NB4 (cell line): ENCODE results near the gene NTSR2.

Source experiments
- DNase-seq: peaks from one replicate; pipeline ENCODE4 v3.0.0; 2010; ENCODE audit warnings: low read depth
- H3K4me3 ChIP-seq: one replicate; pipeline ENCODE4 v1.5.1; 2011; ENCODE audit warnings: mild to moderate bottlenecking, low read depth, low read length, moderate library complexity
- CTCF ChIP-seq: IDR thresholded peaks from one replicate; pipeline ENCODE4 v1.5.1; 2012; ENCODE audit warnings: low read depth, low read length
- MAX ChIP-seq: IDR thresholded peaks from 2 replicates; pipeline ENCODE4 v1.6.1; 2011; ENCODE audit warnings: low read depth, low read length
- MYC ChIP-seq: IDR thresholded peaks from 2 replicates; pipeline ENCODE4 v1.6.1; 2011; ENCODE audit warnings: low read depth, low read length
- POLR2A ChIP-seq: IDR thresholded peaks from 2 replicates; pipeline ENCODE4 v1.6.1; 2011; ENCODE audit warnings: mild to moderate bottlenecking; ENCODE audit not compliant: insufficient read length; ENCODE audit errors: extremely low read depth

The NTSR2 gene

GRCh38 chr2:11710210-11710609 lies 40.2 kb upstream of the NTSR2 start:
- DNase-seq: no peak
- TF ChIP-seq MAX: no peak
- TF ChIP-seq POLR2A: no peak
- no peak for TF ChIP-seq CTCF
- TF ChIP-seq MYC: no peak
- no peak overlapping the region for H3K4me3 ChIP-seq

GRCh38 chr2:11709293-11709692 lies 39.3 kb upstream of the NTSR2 start:
- no peak for DNase-seq
- TF ChIP-seq MYC (no peak), POLR2A (no peak), MAX (no peak)
- H3K4me3 ChIP-seq: no peak overlapping the region

GRCh38 chr2:11708106-11708505 lies 38.1 kb upstream of the NTSR2 start:
- TF ChIP-seq POLR2A (no peak), MAX (no peak), MYC (no peak), CTCF (no peak)
- H3K4me3 ChIP-seq: no peak overlapping the region
- DNase-seq: no peak

GRCh38 chr2:11705711-11706110 lies 35.7 kb upstream of the NTSR2 start:
- H3K4me3 ChIP-seq: no peak overlapping the region
- DNase-seq: no peak
- TF ChIP-seq MAX (no peak), MYC (no peak), POLR2A (no peak), CTCF (no peak)

- no peak overlapping the region for H3K4me3 ChIP-seq
- DNase-seq: no peak
- no peak for TF ChIP-seq CTCF
- no peak for TF ChIP-seq MYC
- no peak for TF ChIP-seq MAX
- TF ChIP-seq POLR2A: no peak
These were observed 35.1 kb upstream of the NTSR2 start for GRCh38 chr2:11705063-11705462.

GRCh38 chr2:11703700-11704099 lies 33.7 kb upstream of the NTSR2 start:
- TF ChIP-seq CTCF (no peak), POLR2A (no peak), MYC (no peak), MAX (no peak)
- H3K4me3 ChIP-seq: no peak overlapping the region
- no peak for DNase-seq
